ENCODE measurements around the gene RPL41. TPM values are rescaled to one million over a fixed set of nuclear protein-coding genes. Genes with fewer than 3 reads are reported as not detected.
"Not testable (repeated sequence)": the region's sequence is repeated elsewhere in the genome, so short reads cannot be mapped to it uniquely, and the experiment has no call there.

The RPL41 gene
- polyA plus RNA-seq, 3 donors: 5,478 to 6,026 (median 6,015) TPM

DNA sequence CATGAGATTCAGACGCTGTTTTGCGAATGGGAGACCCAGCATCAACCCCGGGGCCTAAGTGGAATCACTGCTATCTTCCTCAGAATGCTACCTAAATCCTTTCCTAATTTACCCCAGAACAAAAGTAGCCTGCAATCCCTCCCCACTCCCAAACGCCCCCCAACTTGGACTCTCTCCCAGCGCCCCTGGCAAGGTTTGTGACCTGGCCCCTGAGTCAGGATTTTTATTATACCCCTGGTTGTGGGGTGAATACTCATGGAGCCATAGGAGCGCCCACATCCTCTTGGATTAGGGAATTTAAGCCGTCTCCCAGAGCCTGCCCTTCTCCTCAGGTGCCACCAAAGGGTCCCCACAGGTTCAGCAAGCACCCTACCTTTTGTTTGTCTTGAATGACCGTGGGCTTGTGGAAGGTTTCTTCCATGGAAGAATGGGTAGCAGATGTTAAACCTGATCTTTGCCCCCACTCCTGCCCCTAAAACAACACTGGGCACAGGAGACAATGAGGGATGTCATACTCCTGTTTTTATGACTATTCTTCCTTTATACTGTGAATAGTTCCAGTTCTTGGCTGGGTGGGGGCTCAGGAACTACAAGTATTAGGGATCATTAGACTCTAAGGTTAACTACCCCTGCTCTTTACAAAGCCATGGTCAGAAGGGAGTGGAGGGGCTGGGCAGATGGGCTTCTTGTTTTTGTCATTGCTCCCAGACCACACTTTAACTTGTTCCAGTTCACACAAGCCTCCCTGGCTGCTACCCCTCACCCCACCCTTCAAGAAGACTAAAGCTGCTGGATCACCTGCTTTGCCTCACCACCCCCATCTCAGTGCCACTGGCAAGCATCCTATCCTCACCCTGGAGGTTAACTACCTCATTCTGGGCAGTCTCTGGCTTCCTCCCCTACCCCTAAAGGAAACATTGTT is 36.6 kb downstream of the RPL41 start:
- no peak for DNase-seq (ENCODE audit: low read depth in 3 of 3, low spot score in 2 of 3)

DNA sequence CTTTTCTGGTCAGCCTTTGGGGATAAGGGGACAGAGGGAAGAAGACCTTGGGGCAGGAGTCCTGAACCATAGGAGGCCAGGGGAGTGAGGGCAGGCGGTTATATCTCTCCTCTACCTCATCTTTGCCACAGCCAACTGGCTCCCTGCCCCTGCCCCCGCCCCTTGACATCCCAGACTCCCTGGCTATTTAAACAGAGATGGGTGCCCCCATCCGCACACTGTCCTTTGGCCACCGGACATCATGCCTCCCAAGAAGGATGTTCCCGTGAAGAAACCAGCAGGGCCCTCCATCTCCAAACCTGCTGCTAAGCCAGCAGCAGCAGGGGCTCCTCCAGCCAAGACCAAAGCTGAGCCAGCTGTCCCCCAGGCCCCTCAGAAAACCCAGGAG is 37.2 kb downstream of the RPL41 start:
- DNase-seq (ENCODE audit: low read depth in 3 of 3, low spot score in 2 of 3): no peak

GRCh38 chr12:56154246-56154771 is 37.9 kb downstream of the RPL41 start:
- no peak for DNase-seq (ENCODE audit: low read depth in 3 of 3, low spot score in 2 of 3)

DNA sequence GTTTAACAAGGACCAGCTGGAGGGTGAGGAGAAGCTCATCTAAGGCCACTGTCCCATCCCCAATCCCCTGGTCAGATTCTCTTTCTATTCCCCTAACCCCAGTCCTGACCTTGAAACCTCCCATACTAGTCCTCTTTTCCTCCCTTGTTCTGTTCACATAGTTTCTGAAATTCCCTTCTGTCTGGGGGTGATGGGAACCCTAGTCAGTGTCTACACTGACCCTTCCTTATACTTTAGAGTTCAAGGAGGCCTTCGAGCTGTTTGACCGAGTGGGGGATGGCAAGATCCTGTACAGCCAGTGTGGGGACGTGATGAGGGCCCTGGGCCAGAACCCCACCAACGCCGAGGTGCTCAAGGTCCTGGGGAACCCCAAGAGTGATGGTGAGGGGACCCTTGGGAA is 38.4 kb downstream of the RPL41 start:
- DNase-seq (ENCODE audit: low read depth in 3 of 3, low spot score in 2 of 3): no peak

GRCh38 chr12:56155256-56155845 is 38.9 kb downstream of the RPL41 start:
- no peak for DNase-seq (ENCODE audit: low read depth in 3 of 3, low spot score in 2 of 3)

DNA sequence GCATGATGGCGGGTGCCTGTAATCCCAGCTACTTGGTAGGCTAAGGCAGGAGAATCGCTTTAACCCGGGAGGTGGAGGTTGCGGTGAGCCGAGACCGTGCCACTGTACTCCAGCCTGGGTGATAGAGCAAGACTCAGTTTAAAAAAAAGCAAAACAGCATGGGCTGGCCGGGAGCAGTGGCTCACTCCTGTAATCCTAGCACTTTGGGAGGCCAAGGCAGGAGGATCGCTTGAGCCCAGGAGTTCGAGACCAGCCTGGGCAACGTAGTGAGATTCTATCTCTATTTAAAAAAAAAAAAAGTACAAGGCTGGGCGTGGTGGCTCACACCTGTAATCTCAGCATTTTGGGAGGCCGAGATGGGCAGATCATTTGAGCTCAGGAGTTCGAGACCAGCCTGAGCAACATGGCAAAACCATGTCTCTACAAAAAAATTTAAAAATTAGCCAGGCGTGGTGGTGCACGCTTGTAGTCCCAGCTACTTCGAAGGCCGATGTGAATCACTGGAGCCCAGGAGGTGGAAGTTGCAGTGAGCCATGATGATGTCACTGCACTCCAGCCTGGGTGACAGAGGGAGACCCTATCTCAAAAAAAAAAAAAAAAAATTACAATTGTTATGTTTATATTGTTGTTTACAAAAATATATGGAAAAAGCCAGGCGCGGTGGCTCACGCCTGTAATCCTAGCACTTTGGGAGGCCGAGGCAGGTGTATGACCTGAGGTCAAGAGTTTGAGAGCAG is 40.2 kb downstream of the RPL41 start:
- not testable (repeated sequence) for DNase-seq (ENCODE audit: low read depth in 3 of 3, low spot score in 2 of 3)

DNA sequence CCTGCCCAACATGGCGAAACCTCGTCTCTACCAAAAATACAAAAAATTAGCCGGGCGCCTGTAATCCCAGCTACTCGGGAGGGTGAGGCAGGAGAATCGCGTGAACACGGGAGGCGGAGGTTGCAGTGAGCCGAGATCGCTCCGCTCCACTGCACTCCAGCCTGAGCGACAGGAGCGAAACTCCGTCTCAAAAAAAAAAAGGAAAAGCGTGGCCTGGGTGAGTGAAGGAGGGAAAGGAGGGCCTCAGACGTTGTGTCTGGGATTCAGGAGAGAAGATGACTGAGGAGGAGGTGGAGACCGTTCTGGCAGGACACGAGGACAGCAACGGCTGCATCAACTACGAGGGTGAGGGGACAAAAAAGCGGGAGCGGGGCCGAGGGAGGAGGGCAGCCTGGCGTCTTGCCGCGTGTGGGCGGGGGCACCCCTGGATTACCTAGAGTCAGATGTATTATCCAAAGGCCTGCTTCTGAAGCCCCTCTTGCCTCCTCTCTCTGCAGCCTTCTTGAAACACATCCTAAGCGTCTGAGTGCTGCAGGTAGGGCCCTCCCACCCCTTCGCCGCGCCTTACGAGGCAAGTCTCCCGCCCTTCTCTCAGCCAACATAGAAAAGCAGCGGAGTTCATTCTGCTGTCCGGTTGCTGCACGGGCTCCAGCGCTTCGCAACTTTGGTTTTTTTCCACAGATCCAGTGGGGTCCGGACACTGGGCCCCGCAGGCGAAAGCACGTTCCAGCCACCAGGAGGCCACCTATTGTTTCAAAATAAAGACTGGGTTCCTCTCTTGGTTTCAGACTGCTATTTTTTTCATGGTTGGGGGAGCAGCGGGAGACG is 41.0 kb downstream of the RPL41 start:
- DNase-seq (ENCODE audit: low read depth in 3 of 3, low spot score in 2 of 3): peak; percentile 80 to 87 (median 86)

DNA sequence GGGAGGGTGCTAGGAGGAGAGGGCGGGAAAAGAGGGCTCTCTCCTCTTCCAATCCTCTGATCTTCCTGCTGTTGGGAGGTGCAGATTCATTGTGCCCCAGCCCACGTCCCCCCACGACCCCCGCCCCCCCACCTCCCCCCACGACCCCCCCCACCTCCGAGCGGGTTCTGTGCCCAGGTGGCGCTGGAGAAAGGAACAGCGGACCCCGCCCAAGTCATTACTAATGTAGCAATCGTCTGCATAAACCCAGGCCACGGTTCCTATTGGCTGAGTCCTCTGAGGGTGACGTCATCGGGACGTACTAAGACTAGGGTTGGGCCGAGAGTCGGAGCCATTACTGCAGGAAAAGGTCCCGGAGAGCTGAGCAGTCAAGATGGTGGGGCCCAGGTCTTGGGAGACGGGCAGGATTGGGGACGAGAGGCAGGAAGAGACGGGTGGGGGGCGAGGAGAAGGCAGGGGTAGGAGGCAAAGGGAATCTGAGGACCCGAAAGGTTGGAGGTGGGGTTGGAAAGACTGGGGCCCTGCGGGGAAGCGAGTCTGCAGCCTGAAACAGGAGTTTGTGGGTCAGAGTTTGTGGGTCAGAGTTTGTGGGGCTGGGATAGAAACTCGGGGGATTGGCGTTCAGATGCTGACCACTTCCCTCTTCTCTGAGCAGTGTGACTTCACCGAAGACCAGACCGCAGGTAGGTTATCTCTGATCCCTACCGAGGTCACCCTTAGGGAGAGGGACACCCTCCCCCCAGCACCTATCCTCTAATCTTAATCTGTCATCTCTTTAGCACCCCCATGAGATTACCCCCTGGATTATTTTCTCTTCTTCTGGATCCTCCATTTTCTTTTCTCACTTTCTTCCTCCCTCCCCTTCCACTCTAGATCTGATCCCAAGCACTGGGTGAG is 41.8 kb downstream of the RPL41 start, which contains the start of gene MYL6:
Gene MYL6, plus strand, starts transcription at position 331 of the 897 bp plus-strand sequence. Its CDS starts 43 bp downstream, at position 374.
- peak; percentile 95 to 98 (median 97) for DNase-seq (ENCODE audit: low read depth in 3 of 3, low spot score in 2 of 3)

DNA sequence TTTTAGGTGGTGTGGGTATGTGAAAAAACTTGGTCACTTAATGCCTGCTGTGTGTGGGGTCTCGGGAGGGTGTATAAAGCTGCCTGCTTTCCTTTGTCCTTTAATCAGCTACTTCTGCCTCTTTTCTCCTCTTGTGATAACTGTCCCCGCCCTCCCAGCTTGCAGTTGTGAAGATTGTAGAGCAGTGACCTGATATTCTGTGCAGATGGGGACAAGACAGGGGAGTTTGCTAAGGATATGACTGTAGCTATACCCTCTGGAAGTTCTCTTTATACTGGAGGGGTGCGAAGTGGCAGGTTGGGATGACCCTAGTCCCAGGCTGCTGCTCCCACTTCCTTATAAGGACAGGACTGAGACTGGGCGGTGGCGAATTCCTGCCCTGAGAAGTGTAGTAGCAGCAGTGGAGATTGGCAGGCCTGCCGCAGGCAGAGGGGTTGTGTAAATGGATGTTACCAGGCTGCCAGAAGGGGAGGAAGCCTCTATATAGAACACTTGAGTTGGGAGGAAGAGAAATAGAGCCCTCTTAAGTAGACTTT is 42.6 kb downstream of the RPL41 start:
- DNase-seq (ENCODE audit: low read depth in 3 of 3, low spot score in 2 of 3): peak in 1 of 3 donors; percentile 36

DNA sequence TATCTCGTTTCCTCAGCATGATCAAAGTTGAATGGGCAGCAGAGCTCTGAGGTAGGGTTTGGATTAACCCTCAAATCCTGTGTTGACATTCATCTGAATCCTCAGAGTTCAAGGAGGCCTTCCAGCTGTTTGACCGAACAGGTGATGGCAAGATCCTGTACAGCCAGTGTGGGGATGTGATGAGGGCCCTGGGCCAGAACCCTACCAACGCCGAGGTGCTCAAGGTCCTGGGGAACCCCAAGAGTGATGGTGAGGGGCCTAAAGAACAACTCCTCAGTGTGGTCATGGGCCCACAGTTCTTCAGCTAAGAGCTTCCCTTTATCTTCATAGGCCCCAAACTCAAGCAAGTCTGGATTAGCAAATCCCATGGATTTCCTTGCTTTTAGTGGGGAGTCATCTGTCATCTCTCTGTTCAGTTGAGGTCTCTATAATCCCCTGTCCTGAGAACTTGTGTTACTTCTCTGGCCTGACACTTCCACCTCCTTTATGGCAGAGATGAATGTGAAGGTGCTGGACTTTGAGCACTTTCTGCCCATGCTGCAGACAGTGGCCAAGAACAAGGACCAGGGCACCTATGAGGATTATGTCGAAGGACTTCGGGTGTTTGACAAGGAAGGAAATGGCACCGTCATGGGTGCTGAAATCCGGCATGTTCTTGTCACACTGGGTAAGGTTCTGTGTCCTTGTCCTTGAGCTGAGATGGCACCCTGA is 43.2 kb downstream of the RPL41 start:
- DNase-seq (ENCODE audit: low read depth in 3 of 3, low spot score in 2 of 3): no peak

DNA sequence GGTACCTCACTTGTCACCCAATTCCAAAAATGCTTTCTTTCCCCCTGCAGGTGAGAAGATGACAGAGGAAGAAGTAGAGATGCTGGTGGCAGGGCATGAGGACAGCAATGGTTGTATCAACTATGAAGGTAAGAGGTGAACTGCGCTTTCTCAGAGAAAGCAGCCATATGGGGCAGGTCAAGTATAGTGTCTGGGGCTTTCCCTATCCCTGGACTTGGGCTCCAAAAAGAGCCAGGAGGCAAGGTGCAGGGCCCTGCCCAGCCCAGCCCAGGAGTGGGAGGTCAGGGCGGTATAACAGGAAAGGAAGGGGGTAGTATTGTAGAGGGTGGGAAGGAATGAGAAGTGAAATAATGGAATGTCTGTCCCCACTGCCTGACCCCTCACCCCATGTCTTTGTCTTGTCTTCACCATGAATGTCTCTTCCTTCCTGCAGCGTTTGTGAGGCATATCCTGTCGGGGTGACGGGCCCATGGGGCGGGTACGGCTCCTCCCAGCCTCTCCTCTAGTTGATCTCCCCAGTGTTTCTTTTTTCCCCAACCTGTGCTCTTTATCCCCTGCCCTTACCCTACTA is 43.8 kb downstream of the RPL41 start:
- no peak for DNase-seq (ENCODE audit: low read depth in 3 of 3, low spot score in 2 of 3)

DNA sequence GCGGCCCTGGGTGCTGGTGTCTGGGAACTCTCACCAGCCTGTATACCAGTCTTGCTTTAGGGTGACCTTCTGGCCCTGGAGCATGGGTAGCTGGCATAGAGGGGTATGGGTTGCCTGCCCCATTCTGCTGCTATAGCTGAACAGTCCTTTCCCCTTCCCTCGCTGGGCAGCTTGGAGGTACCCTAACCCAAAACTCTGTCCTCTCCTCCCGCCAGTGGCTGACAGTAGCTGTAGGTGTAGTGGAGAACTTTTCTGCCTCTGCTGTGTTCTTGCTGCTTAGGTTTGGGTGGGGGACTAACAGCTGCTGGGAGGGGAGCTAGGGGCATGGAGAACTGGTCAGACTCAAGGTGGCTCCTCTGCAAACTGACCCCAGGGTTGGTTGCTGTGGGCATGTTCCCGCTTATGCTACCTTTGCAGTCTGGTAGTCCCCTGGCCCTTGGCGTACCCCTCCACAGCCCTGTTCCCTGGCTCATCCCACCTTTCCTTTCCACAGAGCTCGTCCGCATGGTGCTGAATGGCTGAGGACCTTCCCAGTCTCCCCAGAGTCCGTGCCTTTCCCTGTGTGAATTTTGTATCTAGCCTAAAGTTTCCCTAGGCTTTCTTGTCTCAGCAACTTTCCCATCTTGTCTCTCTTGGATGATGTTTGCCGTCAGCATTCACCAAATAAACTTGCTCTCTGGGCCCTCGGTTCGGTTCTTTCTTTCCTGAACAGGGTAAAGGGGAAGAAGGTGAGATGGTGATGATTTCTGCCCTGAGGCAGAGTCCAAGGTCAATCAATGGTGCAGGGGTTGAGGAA is 44.7 kb downstream of the RPL41 start:
- no peak for DNase-seq (ENCODE audit: low read depth in 3 of 3, low spot score in 2 of 3)

- DNase-seq (ENCODE audit: low read depth in 3 of 3, low spot score in 2 of 3): no peak
Measured at GRCh38 chr12:56161690-56162351, 45.4 kb downstream of the RPL41 start.

DNA sequence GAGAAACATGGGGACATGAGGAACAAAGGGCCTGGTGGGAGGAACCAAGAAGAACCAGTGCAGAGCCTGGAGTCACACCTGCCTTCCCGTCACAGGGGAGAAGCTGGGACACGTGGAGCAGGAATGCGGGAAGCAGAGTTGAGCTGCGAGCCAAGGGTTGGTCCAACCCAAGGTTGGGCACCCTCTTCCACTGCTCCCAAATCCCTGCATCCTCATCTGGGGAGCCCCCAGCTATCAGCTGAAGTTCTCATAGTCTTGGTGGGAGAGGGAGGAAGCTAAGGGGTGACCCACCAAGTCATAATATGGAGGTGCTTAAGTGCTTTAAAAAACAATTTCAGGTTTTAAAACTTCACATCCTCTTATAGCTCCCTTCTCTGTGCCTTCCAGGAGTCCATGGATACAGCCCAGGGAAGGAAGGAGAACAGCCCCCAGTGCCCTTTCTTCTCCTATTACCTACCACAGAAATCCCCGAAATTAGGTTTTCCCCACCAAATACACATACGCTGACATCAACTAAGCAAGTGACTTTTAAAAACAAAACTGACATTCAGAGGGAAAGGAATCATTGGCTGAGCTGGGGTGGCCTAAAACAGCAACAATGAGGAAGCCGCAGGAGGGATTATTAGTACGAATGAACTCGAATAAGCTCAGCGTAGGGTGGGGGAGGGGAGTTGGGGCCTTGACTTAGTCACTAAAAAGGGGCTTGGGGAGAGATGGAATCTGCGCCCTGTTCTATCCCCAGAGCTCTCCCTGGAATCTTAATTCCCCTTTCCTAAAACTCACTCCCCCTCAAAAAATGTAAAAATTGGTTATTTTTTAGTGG is 46.2 kb downstream of the RPL41 start:
- no peak for DNase-seq (ENCODE audit: low read depth in 3 of 3, low spot score in 2 of 3)

GRCh38 chr12:56163533-56164344 is 47.3 kb downstream of the RPL41 start:
- no peak for DNase-seq (ENCODE audit: low read depth in 3 of 3, low spot score in 2 of 3)

Data from right renal cortex interstitium (tissue), 3 donors.